Testis (tissue), 3 donors: ENCODE data around the gene GJA9. TPM values are rescaled to one million over a fixed set of nuclear protein-coding genes. Genes with fewer than 3 reads are reported as not detected.
"Not testable (repeated sequence)": the region's sequence is repeated elsewhere in the genome, so short reads cannot be mapped to it uniquely, and the experiment has no call there.

Experiments used
- DNase-seq: peaks from one replicate; pipeline ENCODE4 v3.0.0-alpha.2; 2019
- H3K27ac ChIP-seq, 2 donors: fragments of 200-600 bp; sonication (generic); one replicate each; pipeline ENCODE4 v1.5.1; 2019
- H3K27me3 ChIP-seq: fragments of 200-600 bp; sonication (generic); one replicate; pipeline ENCODE4 v1.5.1; 2019
- H3K36me3 ChIP-seq: fragments of 200-600 bp; sonication (generic); one replicate; pipeline ENCODE4 v1.5.1; 2017; ENCODE audit warnings: low read depth; ENCODE audit errors: missing control alignments
- H3K4me1 ChIP-seq: fragments of 200-600 bp; sonication (generic); one replicate; pipeline ENCODE4 v1.5.1; 2019
- H3K4me3 ChIP-seq, 2 donors: fragments of 200-600 bp; sonication (generic); one replicate each; pipeline ENCODE4 v1.5.1; 2017 to 2019
- H3K9me3 ChIP-seq: fragments of 200-600 bp; sonication (generic); one replicate; pipeline ENCODE4 v1.5.1; 2017
- POLR2A ChIP-seq: fragments of 450-650 bp; IDR thresholded peaks from one replicate; pipeline ENCODE4 v1.6.1; 2017; ENCODE audit warnings: antibody characterized with exemption, mild to moderate bottlenecking, moderate library complexity
- WGBS, 2 donors: methylation state at CpG; one replicate each; pipeline ENCODE4 v1.1.5; 2018; 5-methylcytosine and 5-hydroxymethylcytosine counted together
- intact Hi-C: fragments of 100-400 bp; cut with DNase I; formaldehyde crosslinking; loops from one replicate; pipeline ENCODE4 v1.15.1; 2023; ENCODE audit warnings: low total_unique reads
- polyA plus RNA-seq: library from polyadenylated mRNA; stranded (reverse); fragments of 350-450 nt; fragmentation: Illumina TruSeq; extraction: RNeasy Lipid Tissue Mini Kit (QIAGEN cat#74804); gene quantifications from one replicate; pipeline ENCODE4 v1.2.3, GENCODE V29; 2014; ENCODE audit warnings: low read depth, low replicate concordance; ENCODE audit not compliant: insufficient read depth
- total RNA-seq, 2 donors: library from RNA; depleted of rRNA; stranded (reverse); fragments of >200 nt; gene quantifications; one replicate each; pipeline ENCODE4 v1.2.3, GENCODE V29; 2016
- TF ChIP-seq, protein P1 (sequence below), 3 experiments: fragments of 450-650 bp in 2 of 3; fragments of 200-600 bp in 1 of 3; sonication (generic) in 1 of 3; IDR thresholded peaks; one replicate each; pipeline ENCODE4 v1.5.1; 2016 to 2019; ENCODE audit warnings: antibody characterized with exemption in 3 of 3, mild to moderate bottlenecking in 2 of 3, moderate library complexity in 1 of 3

Gene GJA9
- total and polyA plus RNA-seq, 3 donors from 2014 or later = 0.19 to 3.4 (median 1.0) TPM

DNA sequence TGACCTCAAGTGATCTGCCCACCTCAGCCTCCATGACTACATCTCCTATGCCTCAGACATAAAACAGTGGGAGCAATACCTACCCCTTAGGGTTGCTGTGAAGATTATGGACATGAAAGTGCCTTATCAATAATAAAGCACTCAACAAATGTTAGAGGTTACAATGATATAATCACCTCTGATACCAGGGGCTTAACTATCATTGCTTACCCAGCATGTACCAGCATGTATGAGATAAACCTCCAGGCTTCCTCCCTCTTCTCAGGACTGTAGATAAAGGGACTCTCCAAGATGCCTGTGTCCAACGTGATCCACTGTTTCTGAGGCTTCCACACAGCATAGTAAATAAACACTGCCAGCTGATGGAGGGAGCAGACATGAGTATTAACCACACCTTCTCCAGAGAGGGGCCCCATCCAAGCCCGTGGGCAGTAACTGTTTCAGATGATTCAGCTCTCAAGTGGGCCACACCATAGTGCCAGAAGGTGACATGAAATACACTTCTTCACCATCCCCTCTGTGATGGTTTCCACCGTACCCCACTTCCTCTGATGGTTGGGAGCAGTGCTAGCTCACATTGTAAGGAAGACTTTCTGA lies 34.1 kb upstream of the GJA9 start:
- H3K9me3 ChIP-seq = no peaks in the 10 kb centered on the region
- H3K4me3 ChIP-seq = no peak overlapping the region
- intact Hi-C loops = no loop called here
- 55 to 56% methylated on average over 3 of the region's 3 CpGs for WGBS, 2 donors
- DNase-seq = no peak
- no peaks in the 10 kb centered on the region for H3K4me1 ChIP-seq
- H3K27me3 ChIP-seq = no peaks in the 10 kb centered on the region
- H3K36me3 ChIP-seq = no peaks in the 10 kb centered on the region
- no peak overlapping the region for H3K27ac ChIP-seq
- TF ChIP-seq, protein P1, sequence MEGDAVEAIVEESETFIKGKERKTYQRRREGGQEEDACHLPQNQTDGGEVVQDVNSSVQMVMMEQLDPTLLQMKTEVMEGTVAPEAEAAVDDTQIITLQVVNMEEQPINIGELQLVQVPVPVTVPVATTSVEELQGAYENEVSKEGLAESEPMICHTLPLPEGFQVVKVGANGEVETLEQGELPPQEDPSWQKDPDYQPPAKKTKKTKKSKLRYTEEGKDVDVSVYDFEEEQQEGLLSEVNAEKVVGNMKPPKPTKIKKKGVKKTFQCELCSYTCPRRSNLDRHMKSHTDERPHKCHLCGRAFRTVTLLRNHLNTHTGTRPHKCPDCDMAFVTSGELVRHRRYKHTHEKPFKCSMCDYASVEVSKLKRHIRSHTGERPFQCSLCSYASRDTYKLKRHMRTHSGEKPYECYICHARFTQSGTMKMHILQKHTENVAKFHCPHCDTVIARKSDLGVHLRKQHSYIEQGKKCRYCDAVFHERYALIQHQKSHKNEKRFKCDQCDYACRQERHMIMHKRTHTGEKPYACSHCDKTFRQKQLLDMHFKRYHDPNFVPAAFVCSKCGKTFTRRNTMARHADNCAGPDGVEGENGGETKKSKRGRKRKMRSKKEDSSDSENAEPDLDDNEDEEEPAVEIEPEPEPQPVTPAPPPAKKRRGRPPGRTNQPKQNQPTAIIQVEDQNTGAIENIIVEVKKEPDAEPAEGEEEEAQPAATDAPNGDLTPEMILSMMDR (IDR thresholded peaks at IDR 0.05) = no peak
- no peak for TF ChIP-seq POLR2A

DNA sequence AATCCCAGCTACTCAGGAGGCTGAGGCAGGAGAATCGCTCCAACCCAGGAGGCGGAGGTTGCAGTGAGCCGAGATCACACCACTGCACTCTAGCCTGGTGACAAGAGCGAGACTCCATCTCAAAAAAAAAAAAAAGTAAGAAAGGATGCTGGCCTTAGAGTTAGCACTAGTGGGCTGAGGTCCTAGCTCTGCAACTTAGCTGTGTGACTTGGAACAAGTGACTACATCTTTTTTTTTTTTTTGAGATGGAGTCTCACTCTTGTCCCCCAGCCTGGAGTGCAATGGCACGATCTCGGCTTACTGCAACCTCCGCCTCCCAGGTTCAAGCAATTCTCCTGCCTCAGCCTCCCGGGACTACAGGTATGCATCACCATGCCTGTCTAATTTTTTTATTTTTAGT lies 33.5 kb upstream of the GJA9 start:
- H3K4me3 ChIP-seq, H3K27ac ChIP-seq, H3K36me3 ChIP-seq, H3K9me3 ChIP-seq, intact Hi-C loops, H3K4me1 ChIP-seq, H3K27me3 ChIP-seq, DNase-seq: not testable (repeated sequence)
- 95 to 96% methylated on average over 8 of the region's 8 CpGs for WGBS, 2 donors

DNA sequence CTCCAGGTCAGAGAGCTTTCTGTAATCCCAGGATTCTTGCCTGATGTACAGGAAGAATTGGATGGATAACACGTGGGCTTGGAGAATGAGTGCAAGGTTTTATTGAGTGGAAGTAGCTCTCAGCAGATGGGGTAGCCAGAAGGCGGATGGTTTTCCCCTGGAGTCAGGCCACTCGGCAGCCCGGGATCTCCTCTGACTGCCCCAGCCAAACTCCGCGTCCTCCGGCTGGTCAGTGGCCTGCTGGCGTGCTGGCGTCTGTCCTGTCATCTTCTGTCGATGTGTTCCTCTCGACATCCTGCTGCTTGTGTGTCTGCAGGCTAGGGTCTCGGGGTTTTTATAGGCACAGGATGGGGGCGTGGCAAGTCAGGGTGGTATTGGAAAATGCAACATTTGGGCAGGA lies 27.4 kb upstream of the GJA9 start:
- peak overlapping the region in 1 of 2 donors; percentile 7 for H3K4me3 ChIP-seq
- H3K4me1 ChIP-seq = no peaks in the 10 kb centered on the region
- no peaks in the 10 kb centered on the region for H3K36me3 ChIP-seq
- intact Hi-C loops = no loop called here
- H3K27me3 ChIP-seq = no peaks in the 10 kb centered on the region
- TF ChIP-seq, protein P1 (IDR thresholded peaks at IDR 0.05) = no peak
- no peak for TF ChIP-seq POLR2A
- 59 to 79% methylated on average over 9 to 13 of the region's 13 CpGs for WGBS, 2 donors
- DNase-seq = no peak
- no peak overlapping the region for H3K27ac ChIP-seq
- H3K9me3 ChIP-seq = no peaks in the 10 kb centered on the region

DNA sequence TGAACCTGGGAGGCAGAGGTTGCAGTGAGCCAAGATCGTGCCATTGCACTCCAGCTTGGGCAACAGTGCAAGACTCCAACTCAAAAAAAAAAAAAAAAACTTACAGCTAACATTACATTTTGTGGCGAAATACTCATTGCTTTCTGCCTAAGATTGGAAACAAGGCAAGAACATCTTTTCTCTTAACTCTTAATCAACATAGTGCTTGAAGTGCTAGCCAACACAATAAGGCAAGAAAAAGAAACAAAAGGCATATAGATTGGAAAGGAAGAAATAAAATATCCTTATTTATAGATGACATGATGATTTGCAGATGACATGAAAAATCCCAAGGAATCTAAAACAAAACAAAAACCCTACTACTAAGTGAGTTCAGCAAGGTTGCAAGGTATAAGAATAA lies 24.6 kb upstream of the GJA9 start:
- Histone ChIP-seq H3K27ac (no peak overlapping the region), H3K36me3 (no peaks in the 10 kb centered on the region), H3K4me3 (no peak overlapping the region), H3K9me3 (no peaks in the 10 kb centered on the region), H3K4me1 (no peaks in the 10 kb centered on the region), H3K27me3 (no peaks in the 10 kb centered on the region)
- no peak for DNase-seq
- TF ChIP-seq, protein P1 (IDR thresholded peaks at IDR 0.05) = no peak
- TF ChIP-seq POLR2A = no peak
- 94 to 97% methylated on average over 2 of the region's 2 CpGs for WGBS, 2 donors
- intact Hi-C loops = no loop called here

DNA sequence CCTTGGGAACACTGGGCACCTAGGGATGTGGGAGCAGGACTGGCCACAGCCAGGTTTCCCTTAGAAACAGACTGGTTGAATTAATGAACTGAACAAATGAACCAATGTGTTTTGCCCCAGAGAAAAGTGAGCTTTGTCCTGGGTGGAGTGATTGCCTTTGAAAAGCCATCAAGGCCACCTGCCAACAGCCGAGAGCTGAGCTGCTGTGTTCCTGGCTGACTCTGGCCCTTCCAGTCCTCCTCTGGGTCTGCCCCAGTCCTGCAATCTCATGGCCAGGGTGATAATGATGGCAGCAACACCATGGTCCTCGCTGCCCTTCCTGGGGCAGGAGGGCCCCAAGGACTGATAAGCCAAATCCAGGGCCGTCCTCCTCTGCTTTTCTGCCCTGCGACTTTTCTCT lies 18.2 kb upstream of the GJA9 start:
- intact Hi-C loops = no loop called here
- no peak for DNase-seq
- Histone ChIP-seq H3K4me1 (no peaks in the 10 kb centered on the region), H3K9me3 (no peaks in the 10 kb centered on the region), H3K36me3 (no peaks in the 10 kb centered on the region), H3K27ac (no peak overlapping the region), H3K27me3 (no peaks in the 10 kb centered on the region), H3K4me3 (no peak overlapping the region)
- 66 to 93% methylated on average over 3 to 4 of the region's 4 CpGs for WGBS, 2 donors
- TF ChIP-seq POLR2A = no peak
- TF ChIP-seq, protein P1 (IDR thresholded peaks at IDR 0.05) = no peak
